ENCODE measurements around the gene EXD3. TPM values are rescaled to one million over a fixed set of nuclear protein-coding genes. Genes with fewer than 3 reads are reported as not detected.
A peak's percentile ranks its signal among the peaks of the same experiment; 100 is the strongest.

The EXD3 gene
- total RNA-seq, 2 experiments from 2014 or later = 6.7 to 7.1 TPM

GRCh38 chr9:137444106-137444790 lies 21.3 kb upstream of the EXD3 start:
- POLR2A ChIA-PET = no interaction called here
- CTCF ChIA-PET = interaction anchor here (0.5 to 1.9 kb wide), 6 partner anchors 12 to 614 kb away, joined by 3 to 5 read pairs (median 3); no protein-coding TSS in a partner anchor
- H3K36me3 Mint-ChIP-seq (ENCODE audit: low read depth) = peaks cover 2% of the 10 kb centered on the region
- no peaks in the 10 kb centered on the region for H3K9me3 Mint-ChIP-seq (ENCODE audit: low read depth)
- ATAC-seq (no peak), DNase-seq (no peak)
- H3K4me1 Mint-ChIP-seq = peaks cover 12% of the 10 kb centered on the region
- no peak overlapping the region for H3K4me3 Mint-ChIP-seq
- H3K27ac Mint-ChIP-seq = no peak overlapping the region
- intact Hi-C loops (cut with DNase I, micrococcal nuclease) = loop anchor here (2.0 to 10.0 kb wide), 2 partner anchors 149 to 157 kb away; no protein-coding TSS in a partner anchor
- H3K27me3 Mint-ChIP-seq = peaks cover 10% of the 10 kb centered on the region

DNA sequence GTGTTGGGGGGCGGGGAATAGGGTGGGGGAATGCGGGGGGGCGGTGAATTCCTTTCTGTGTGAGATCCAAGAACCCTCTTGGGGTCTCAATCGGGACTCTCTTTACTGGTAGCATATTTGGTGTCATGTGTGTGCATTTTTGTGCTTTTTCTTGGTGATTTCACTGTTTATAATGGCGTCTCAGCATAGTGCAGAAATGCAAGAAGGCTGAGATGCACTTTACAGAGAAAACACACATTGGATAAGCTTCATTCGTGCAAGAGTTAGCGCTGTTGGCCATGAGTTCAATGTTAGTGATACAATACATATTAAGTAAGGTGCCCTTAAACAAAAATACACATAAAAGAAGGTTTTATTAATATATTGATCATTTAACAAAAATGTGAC lies 19.0 kb upstream of the EXD3 start:
- peaks cover 10% of the 10 kb centered on the region for H3K4me1 Mint-ChIP-seq
- CTCF ChIA-PET = interaction anchor here (0.7 kb wide), 1 partner anchor 120 kb away, joined by 4 read pairs; no protein-coding TSS in a partner anchor

GRCh38 chr9:137441289-137441934 lies 18.4 kb upstream of the EXD3 start, which contains the start of gene ENTPD8:
ENTPD8 (minus strand) TSS chr9:137441357; CDS start chr9:137438285, 3,072 bp downstream.
- Mint-ChIP-seq H3K4me1 (peaks cover 9% of the 10 kb centered on the region), H3K27me3 (peaks cover 10% of the 10 kb centered on the region), H3K9me3 (ENCODE audit: low read depth) (no peaks in the 10 kb centered on the region), H3K36me3 (ENCODE audit: low read depth) (no peaks in the 10 kb centered on the region), H3K4me3 (peak within 1 kb of the TSS; percentile 38), H3K27ac (no peak within 1 kb of the TSS)
- ATAC-seq (no peak), DNase-seq (no peak)
- ChIA-PET CTCF (no interaction called here), POLR2A (no interaction called here)
- intact Hi-C loops (cut with DNase I, micrococcal nuclease) = loop anchor here in 1 of 2 experiments (10.0 kb wide), 1 partner anchor 147 kb away; no protein-coding TSS in a partner anchor

More for the DNA sequence above, 19.0 kb upstream of the EXD3 start:
- Mint-ChIP-seq H3K27me3 (peaks cover 10% of the 10 kb centered on the region), H3K4me3 (peak overlapping the region; percentile 38), H3K36me3 (ENCODE audit: low read depth) (no peaks in the 10 kb centered on the region), H3K9me3 (ENCODE audit: low read depth) (no peaks in the 10 kb centered on the region), H3K27ac (no peak overlapping the region)
- intact Hi-C loops (cut with DNase I, micrococcal nuclease) = loop anchor here in 1 of 2 experiments (10.0 kb wide), 1 partner anchor 147 kb away; no protein-coding TSS in a partner anchor
- DNase-seq (no peak), ATAC-seq (no peak)
- POLR2A ChIA-PET = no interaction called here

DNA sequence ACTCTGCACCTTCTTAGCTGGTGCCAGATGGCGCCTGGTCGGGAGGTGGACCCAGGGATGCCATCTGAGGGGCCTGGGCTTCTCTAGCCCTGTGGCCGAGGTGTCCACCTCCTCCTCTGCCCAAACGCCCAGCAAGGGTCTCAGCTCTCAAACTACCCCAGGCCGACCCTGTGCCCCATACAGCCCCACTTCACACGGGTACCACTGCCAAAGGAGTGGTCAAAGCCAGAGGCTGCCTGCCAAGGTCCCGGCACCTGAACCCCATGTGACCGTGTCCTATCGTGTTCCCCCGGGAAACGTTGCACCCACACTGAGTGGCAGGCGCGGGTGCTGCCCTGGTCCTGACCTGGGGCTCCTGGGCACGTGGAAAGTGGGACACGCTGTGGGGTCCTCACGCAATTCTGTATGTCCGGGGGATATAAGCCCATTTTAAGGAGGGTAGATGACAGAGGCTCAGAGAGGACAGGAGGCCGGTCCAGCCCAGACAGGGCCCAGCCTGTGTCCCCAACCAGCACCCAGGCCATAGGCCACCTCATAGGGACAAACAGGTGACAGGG lies 16.3 kb upstream of the EXD3 start:
- Mint-ChIP-seq H3K4me3 (no peak overlapping the region), H3K9me3 (ENCODE audit: low read depth) (no peaks in the 10 kb centered on the region), H3K36me3 (ENCODE audit: low read depth) (no peaks in the 10 kb centered on the region), H3K4me1 (peaks cover 2% of the 10 kb centered on the region), H3K27me3 (peaks cover 10% of the 10 kb centered on the region), H3K27ac (no peak overlapping the region)
- DNase-seq = no peak
- POLR2A ChIA-PET = no interaction called here
- intact Hi-C loops (cut with DNase I, micrococcal nuclease) = no loop called here
- ATAC-seq = no peak
- CTCF ChIA-PET = interaction anchor here (0.7 kb wide), 1 partner anchor 35 kb away, joined by 3 read pairs; no protein-coding TSS in a partner anchor

- POLR2A ChIA-PET = no interaction called here
- Mint-ChIP-seq H3K9me3 (ENCODE audit: low read depth) (no peaks in the 10 kb centered on the region), H3K27ac (no peak overlapping the region), H3K4me3 (no peak overlapping the region), H3K4me1 (peaks cover 2% of the 10 kb centered on the region), H3K27me3 (peaks cover 10% of the 10 kb centered on the region), H3K36me3 (ENCODE audit: low read depth) (no peaks in the 10 kb centered on the region)
- no peak for ATAC-seq
- intact Hi-C loops (cut with DNase I, micrococcal nuclease) = no loop called here
- CTCF ChIA-PET = interaction anchor here (0.7 kb wide), 1 partner anchor 35 kb away, joined by 3 read pairs; no protein-coding TSS in a partner anchor
- no peak for DNase-seq
Measured at GRCh38 chr9:137438591-137439157, 15.7 kb upstream of the EXD3 start.

DNA sequence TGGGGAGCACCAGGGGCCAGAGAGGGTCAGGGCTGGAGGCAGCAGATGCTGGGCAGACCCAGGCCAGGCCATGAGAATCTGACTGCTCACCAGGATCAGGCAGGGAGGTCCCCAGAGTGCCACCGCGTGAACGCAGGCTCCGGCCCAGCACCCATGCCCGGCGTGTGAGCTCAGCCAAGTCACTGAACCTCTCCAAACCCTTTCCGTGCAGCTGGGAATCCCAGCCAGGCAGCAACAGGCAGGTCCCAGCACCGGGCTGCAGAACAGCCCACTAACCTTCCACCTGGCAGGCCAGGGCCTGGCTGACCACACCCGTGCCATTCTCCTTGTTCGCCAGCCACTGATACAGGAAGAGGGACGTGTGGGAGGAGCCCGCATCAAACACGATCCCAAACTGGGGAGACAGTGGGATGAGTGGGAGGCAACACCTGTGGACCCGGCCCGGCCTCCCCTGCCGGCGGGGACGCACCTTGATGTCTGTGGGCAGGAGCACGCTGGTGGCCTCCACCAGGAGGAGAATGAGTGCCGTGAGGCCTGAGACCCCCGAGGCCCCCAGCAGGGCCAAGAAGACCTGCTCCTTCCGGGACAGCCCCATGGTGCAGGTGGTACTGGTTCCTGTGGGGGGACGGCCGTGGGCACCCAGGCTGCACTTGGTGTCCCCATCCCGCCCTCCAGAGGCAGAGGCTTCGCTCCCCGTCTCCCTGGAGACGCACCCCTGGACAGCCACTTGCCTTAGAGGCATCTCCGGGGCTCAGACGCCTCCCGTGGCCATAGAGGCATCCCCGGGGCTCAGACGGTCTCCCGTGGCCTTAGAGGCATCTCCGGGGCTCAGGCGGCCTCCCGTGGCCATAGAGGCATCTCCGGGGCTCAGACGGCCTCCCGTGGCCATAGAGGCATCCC lies 15.0 kb upstream of the EXD3 start:
- H3K4me1 Mint-ChIP-seq = peaks cover 2% of the 10 kb centered on the region
- POLR2A ChIA-PET = no interaction called here
- intact Hi-C loops (cut with DNase I, micrococcal nuclease) = no loop called here
- peaks cover 7% of the 10 kb centered on the region for H3K27me3 Mint-ChIP-seq
- H3K36me3 Mint-ChIP-seq (ENCODE audit: low read depth) = no peaks in the 10 kb centered on the region
- H3K9me3 Mint-ChIP-seq (ENCODE audit: low read depth) = no peaks in the 10 kb centered on the region
- CTCF ChIA-PET = no interaction called here
- ATAC-seq = no peak
- DNase-seq = no peak
- no peak overlapping the region for H3K27ac Mint-ChIP-seq
- H3K4me3 Mint-ChIP-seq = no peak overlapping the region

- ChIA-PET CTCF (interaction anchor here (0.5 kb wide), 1 partner anchor 1477 kb away, joined by 3 read pairs; no protein-coding TSS in a partner anchor), POLR2A (no interaction called here)
- Mint-ChIP-seq H3K27ac (no peak overlapping the region), H3K36me3 (ENCODE audit: low read depth) (no peaks in the 10 kb centered on the region), H3K4me1 (peaks cover 2% of the 10 kb centered on the region), H3K4me3 (no peak overlapping the region), H3K9me3 (ENCODE audit: low read depth) (no peaks in the 10 kb centered on the region), H3K27me3 (peaks cover 2% of the 10 kb centered on the region)
- DNase-seq = no peak
- intact Hi-C loops (cut with DNase I, micrococcal nuclease) = no loop called here
- no peak for ATAC-seq
Measured at GRCh38 chr9:137436761-137437600, 14.0 kb upstream of the EXD3 start.

DNA sequence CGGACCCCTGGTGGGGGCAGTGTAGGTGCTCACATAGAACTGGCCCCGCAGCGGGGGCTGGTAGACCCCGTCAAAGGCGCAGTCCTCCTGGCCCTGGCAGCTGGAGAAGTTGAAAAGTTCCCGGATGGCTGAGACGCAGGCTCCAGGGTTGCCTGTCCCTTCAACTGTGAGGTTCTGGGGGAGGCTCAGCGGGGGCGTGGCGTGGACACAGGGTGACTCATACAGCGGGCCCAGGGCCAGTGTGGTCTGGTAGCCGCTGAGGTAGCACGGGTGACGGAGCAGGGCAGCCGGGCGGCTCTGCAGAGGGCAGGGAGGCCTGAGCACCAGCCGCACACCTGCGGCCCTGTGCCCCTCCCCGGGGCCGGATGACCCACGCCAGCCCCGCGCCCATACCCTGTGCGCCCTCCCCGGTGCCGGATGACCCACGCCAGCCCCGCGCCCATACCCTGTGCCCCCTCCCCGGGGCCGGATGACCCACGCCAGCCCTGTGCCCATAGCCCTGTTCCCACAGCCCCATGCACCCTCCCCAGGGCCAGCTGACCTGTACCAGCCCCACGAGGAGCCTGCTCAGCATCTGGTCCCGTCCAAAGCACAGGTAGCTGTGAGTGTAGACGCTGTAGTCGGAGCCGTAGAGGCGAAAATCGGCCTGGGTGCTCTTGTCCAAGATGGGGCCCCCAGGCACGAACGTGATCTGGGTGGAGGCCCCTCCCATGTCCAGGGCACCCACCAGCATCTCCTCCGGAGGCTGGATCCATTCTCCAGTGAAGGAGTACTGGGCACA lies 13.2 kb upstream of the EXD3 start:
- Mint-ChIP-seq H3K27ac (no peak overlapping the region), H3K4me1 (no peaks in the 10 kb centered on the region), H3K4me3 (no peak overlapping the region), H3K27me3 (no peaks in the 10 kb centered on the region), H3K36me3 (ENCODE audit: low read depth) (no peaks in the 10 kb centered on the region), H3K9me3 (ENCODE audit: low read depth) (no peaks in the 10 kb centered on the region)
- ChIA-PET CTCF (no interaction called here), POLR2A (no interaction called here)
- ATAC-seq = no peak
- no peak for DNase-seq
- intact Hi-C loops (cut with DNase I, micrococcal nuclease) = no loop called here

GRCh38 chr9:137435381-137435891 lies 12.5 kb upstream of the EXD3 start:
- Mint-ChIP-seq H3K36me3 (ENCODE audit: low read depth) (no peaks in the 10 kb centered on the region), H3K4me1 (no peaks in the 10 kb centered on the region), H3K4me3 (no peak overlapping the region), H3K27me3 (no peaks in the 10 kb centered on the region), H3K27ac (no peak overlapping the region), H3K9me3 (ENCODE audit: low read depth) (no peaks in the 10 kb centered on the region)
- intact Hi-C loops (cut with DNase I, micrococcal nuclease) = no loop called here
- ChIA-PET CTCF (no interaction called here), POLR2A (no interaction called here)
- ATAC-seq = no peak
- no peak for DNase-seq

Measured in activated CD4-positive, alpha-beta T cell treated with anti-CD3 and anti-CD28 coated beads for 36 hours (primary cell).